Astrocyte (in vitro differentiated cells and primary cell): ENCODE results near the gene NOS1AP.

Source experiments
- EZH2 ChIP-seq: IDR thresholded peaks from 2 replicates; pipeline ENCODE4 v1.6.1; 2012; ENCODE audit warnings: mild to moderate bottlenecking, low read length, inconsistent platforms; ENCODE audit not compliant: insufficient read depth
- TF ChIP-seq, protein P1 (sequence below): IDR thresholded peaks from 2 replicates; pipeline ENCODE4 v1.5.1; 2011; ENCODE audit warnings: low read depth, mild to moderate bottlenecking, inconsistent platforms, low read length, moderate library complexity; ENCODE audit not compliant: insufficient read depth

DNA sequence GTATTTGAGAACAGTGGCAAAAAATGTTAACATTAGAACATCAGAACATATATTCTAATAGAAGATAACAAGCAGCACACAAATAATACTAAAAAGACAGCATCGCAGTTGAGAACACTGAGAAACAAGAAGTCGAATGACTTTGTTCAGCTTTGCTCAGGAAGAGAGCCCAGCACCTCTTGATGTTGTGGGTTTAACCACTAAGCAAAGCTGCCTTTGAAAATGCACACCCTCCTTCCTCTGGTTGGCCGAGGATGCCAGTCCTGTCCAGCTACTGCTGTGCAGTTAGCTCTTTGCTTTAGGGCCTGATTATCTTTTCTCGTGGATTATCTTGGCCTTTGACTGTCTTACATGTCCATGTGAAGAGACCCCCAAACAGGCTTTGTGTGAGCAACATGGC, 246.7 kb downstream of the NOS1AP start:
- no peak for TF ChIP-seq EZH2
- TF ChIP-seq, protein P1, sequence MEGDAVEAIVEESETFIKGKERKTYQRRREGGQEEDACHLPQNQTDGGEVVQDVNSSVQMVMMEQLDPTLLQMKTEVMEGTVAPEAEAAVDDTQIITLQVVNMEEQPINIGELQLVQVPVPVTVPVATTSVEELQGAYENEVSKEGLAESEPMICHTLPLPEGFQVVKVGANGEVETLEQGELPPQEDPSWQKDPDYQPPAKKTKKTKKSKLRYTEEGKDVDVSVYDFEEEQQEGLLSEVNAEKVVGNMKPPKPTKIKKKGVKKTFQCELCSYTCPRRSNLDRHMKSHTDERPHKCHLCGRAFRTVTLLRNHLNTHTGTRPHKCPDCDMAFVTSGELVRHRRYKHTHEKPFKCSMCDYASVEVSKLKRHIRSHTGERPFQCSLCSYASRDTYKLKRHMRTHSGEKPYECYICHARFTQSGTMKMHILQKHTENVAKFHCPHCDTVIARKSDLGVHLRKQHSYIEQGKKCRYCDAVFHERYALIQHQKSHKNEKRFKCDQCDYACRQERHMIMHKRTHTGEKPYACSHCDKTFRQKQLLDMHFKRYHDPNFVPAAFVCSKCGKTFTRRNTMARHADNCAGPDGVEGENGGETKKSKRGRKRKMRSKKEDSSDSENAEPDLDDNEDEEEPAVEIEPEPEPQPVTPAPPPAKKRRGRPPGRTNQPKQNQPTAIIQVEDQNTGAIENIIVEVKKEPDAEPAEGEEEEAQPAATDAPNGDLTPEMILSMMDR: no peak
